Mesendoderm (in vitro differentiated cells): Measurements from ENCODE around the gene ASB5.
A peak's percentile ranks its signal among the peaks of the same experiment; 100 is the strongest.

Experiments used
- DNase-seq: peaks from one replicate; pipeline ENCODE4 v3.0.0; 2013
- H2AK5ac ChIP-seq: 2 replicates; pipeline ENCODE4 v1.6.1; 2013; ENCODE audit warnings: low read length, inconsistent platforms
- H2BK120ac ChIP-seq: 2 replicates; pipeline ENCODE4 v1.6.1; 2013; ENCODE audit warnings: low read depth, mild to moderate bottlenecking, low read length, moderate library complexity, mixed read lengths
- H2BK15ac ChIP-seq: replicated peaks from 2 replicates; pipeline ENCODE4 v1.6.1; 2013; ENCODE audit warnings: low read depth, mild to moderate bottlenecking, moderate library complexity
- H2BK5ac ChIP-seq: 2 replicates; pipeline ENCODE4 v1.6.1; 2013; ENCODE audit warnings: low read length, inconsistent platforms
- H3K18ac ChIP-seq: 2 replicates; pipeline ENCODE4 v1.6.1; 2013; ENCODE audit warnings: mild to moderate bottlenecking, low read length, mixed read lengths
- H3K23ac ChIP-seq: one replicate; pipeline ENCODE4 v1.6.1; 2013; ENCODE audit warnings: low read length
- H3K27ac ChIP-seq: 2 replicates; pipeline ENCODE4 v1.5.1; 2013; ENCODE audit warnings: low read depth, mild to moderate bottlenecking, inconsistent platforms, low read length, moderate library complexity
- H3K27me3 ChIP-seq: 2 replicates; pipeline ENCODE4 v1.6.1; 2013; ENCODE audit warnings: low read length, control low read depth, mild to moderate bottlenecking, inconsistent platforms; ENCODE audit not compliant: insufficient read depth, poor library complexity
- H3K36me3 ChIP-seq: 2 replicates; pipeline ENCODE4 v1.6.1; 2013; ENCODE audit warnings: low read length, inconsistent platforms; ENCODE audit not compliant: control insufficient read depth, insufficient read depth
- H3K4ac ChIP-seq: one replicate; pipeline ENCODE4 v1.6.1; 2013; ENCODE audit warnings: low read depth, mild to moderate bottlenecking, low read length, moderate library complexity
- H3K4me1 ChIP-seq: 2 replicates; pipeline ENCODE4 v1.6.1; 2013; ENCODE audit warnings: low read depth, low read length, inconsistent platforms; ENCODE audit not compliant: control insufficient read depth
- H3K4me2 ChIP-seq: 2 replicates; pipeline ENCODE4 v1.6.1; 2013; ENCODE audit warnings: low read length
- H3K4me3 ChIP-seq: 2 replicates; pipeline ENCODE4 v1.5.1; 2013; ENCODE audit warnings: mild to moderate bottlenecking, low read length
- H3K56ac ChIP-seq: one replicate; pipeline ENCODE4 v1.6.1; 2013; ENCODE audit warnings: low read length
- H3K79me1 ChIP-seq: 2 replicates; pipeline ENCODE4 v1.6.1; 2013; ENCODE audit warnings: low read length, inconsistent platforms
- H3K79me2 ChIP-seq: 2 replicates; pipeline ENCODE4 v1.6.1; 2013; ENCODE audit warnings: mild to moderate bottlenecking, low read length; ENCODE audit not compliant: control insufficient read depth, insufficient read depth
- H3K9ac ChIP-seq: 2 replicates; pipeline ENCODE4 v1.6.1; 2013; ENCODE audit warnings: low read length, inconsistent platforms
- H4K5ac ChIP-seq: one replicate; pipeline ENCODE4 v1.6.1; 2013; ENCODE audit warnings: low read length
- H4K8ac ChIP-seq: one replicate; pipeline ENCODE4 v1.6.1; 2013; ENCODE audit warnings: low read depth, mild to moderate bottlenecking, control low read depth, low read length, moderate library complexity
- WGBS: extraction: QIAGEN DNeasy Blood & Tissue Kit; methylation state at CpG from one replicate; pipeline ENCODE4 v1.1.7; 2013; ENCODE audit warnings: low lambda C conversion rate, missing lambda C conversion rate; ENCODE audit not compliant: insufficient coverage; ENCODE audit errors: extremely low coverage; 5-methylcytosine and 5-hydroxymethylcytosine counted together

ASB5 gene

GRCh38 chr4:176276710-176277109 is 7.7 kb upstream of the ASB5 start:
- H3K36me3 ChIP-seq: no peaks in the 10 kb centered on the region
- H3K4me1 ChIP-seq: no peaks in the 10 kb centered on the region
- WGBS: no CpG with 5 or more reads among the region's 8 CpGs

GRCh38 chr4:176274441-176274840 is 5.4 kb upstream of the ASB5 start:
- Histone ChIP-seq H2BK120ac (no peak overlapping the region), H3K56ac (no peak overlapping the region), H3K4ac (no peak overlapping the region), H3K23ac (no peak overlapping the region), H3K9ac (no peak overlapping the region), H2BK5ac (no peak overlapping the region), H4K5ac (no peak overlapping the region), H3K4me1 (no peaks in the 10 kb centered on the region), H2BK15ac (no peak overlapping the region), H2AK5ac (no peak overlapping the region), H3K79me1 (no peaks in the 10 kb centered on the region), H3K79me2 (no peaks in the 10 kb centered on the region), H3K27me3 (no peaks in the 10 kb centered on the region), H3K4me2 (no peak overlapping the region), H3K18ac (no peak overlapping the region), H3K4me3 (no peak overlapping the region), H3K27ac (no peak overlapping the region), H4K8ac (no peak overlapping the region), H3K36me3 (no peaks in the 10 kb centered on the region)
- no peak for DNase-seq

More at GRCh38 chr4:176276710-176277109, 7.7 kb upstream of the ASB5 start:
- Histone ChIP-seq H3K56ac (no peak overlapping the region), H3K23ac (no peak overlapping the region), H3K79me2 (no peaks in the 10 kb centered on the region), H3K18ac (no peak overlapping the region), H2BK5ac (no peak overlapping the region), H3K9ac (no peak overlapping the region), H3K4me3 (no peak overlapping the region), H3K27me3 (no peaks in the 10 kb centered on the region), H3K27ac (no peak overlapping the region), H2AK5ac (no peak overlapping the region), H3K79me1 (no peaks in the 10 kb centered on the region), H2BK120ac (no peak overlapping the region), H3K4ac (no peak overlapping the region), H4K8ac (no peak overlapping the region), H2BK15ac (no peak overlapping the region), H3K4me2 (no peak overlapping the region), H4K5ac (no peak overlapping the region)
- no peak for DNase-seq

GRCh38 chr4:176273736-176274135 is 4.7 kb upstream of the ASB5 start:
- no peaks in the 10 kb centered on the region for H3K4me1 ChIP-seq
- no peak overlapping the region for H2AK5ac ChIP-seq
- no peaks in the 10 kb centered on the region for H3K36me3 ChIP-seq
- H3K27ac ChIP-seq: no peak overlapping the region
- no peak overlapping the region for H3K18ac ChIP-seq
- no peak overlapping the region for H3K4me2 ChIP-seq
- H2BK5ac ChIP-seq: no peak overlapping the region
- H3K4ac ChIP-seq: no peak overlapping the region
- no CpG with 5 or more reads among the region's 4 CpGs for WGBS
- H3K79me1 ChIP-seq: no peaks in the 10 kb centered on the region
- H3K4me3 ChIP-seq: no peak overlapping the region
- no peak overlapping the region for H4K5ac ChIP-seq
- no peak overlapping the region for H3K23ac ChIP-seq
- H2BK15ac ChIP-seq: no peak overlapping the region
- H3K56ac ChIP-seq: no peak overlapping the region
- no peak for DNase-seq
- H3K9ac ChIP-seq: no peak overlapping the region
- H4K8ac ChIP-seq: no peak overlapping the region
- H3K79me2 ChIP-seq: no peaks in the 10 kb centered on the region
- H2BK120ac ChIP-seq: no peak overlapping the region
- no peaks in the 10 kb centered on the region for H3K27me3 ChIP-seq

- Histone ChIP-seq H3K9ac (no peak overlapping the region), H4K5ac (no peak overlapping the region), H3K56ac (no peak overlapping the region), H2BK15ac (no peak overlapping the region), H3K4me2 (no peak overlapping the region), H3K79me2 (no peaks in the 10 kb centered on the region), H3K18ac (no peak overlapping the region), H3K79me1 (no peaks in the 10 kb centered on the region), H3K23ac (no peak overlapping the region), H3K36me3 (no peaks in the 10 kb centered on the region), H3K4me1 (no peaks in the 10 kb centered on the region), H3K27me3 (no peaks in the 10 kb centered on the region), H3K4me3 (no peak overlapping the region), H2BK120ac (no peak overlapping the region), H3K27ac (no peak overlapping the region), H2BK5ac (no peak overlapping the region), H2AK5ac (no peak overlapping the region), H4K8ac (no peak overlapping the region), H3K4ac (no peak overlapping the region)
- peak; percentile 17 for DNase-seq
- WGBS: no CpG with 5 or more reads among the region's 3 CpGs
Observed at GRCh38 chr4:176272799-176273198, 3.8 kb upstream of the ASB5 start.

- Histone ChIP-seq H3K18ac (no peak overlapping the region), H2BK5ac (no peak overlapping the region), H3K4me3 (no peak overlapping the region), H3K23ac (no peak overlapping the region), H4K5ac (no peak overlapping the region), H3K79me1 (no peaks in the 10 kb centered on the region), H2AK5ac (no peak overlapping the region), H3K56ac (no peak overlapping the region), H2BK120ac (no peak overlapping the region), H3K36me3 (no peaks in the 10 kb centered on the region), H3K4me1 (no peaks in the 10 kb centered on the region), H3K27me3 (no peaks in the 10 kb centered on the region), H3K79me2 (no peaks in the 10 kb centered on the region), H3K4me2 (no peak overlapping the region), H2BK15ac (no peak overlapping the region), H3K9ac (no peak overlapping the region), H3K27ac (no peak overlapping the region), H4K8ac (no peak overlapping the region), H3K4ac (no peak overlapping the region)
- DNase-seq: no peak
- WGBS: no CpG with 5 or more reads among the region's 3 CpGs
Observed at GRCh38 chr4:176271749-176272148, 2.7 kb upstream of the ASB5 start.

GRCh38 chr4:176270669-176271068 is 1.6 kb upstream of the ASB5 start:
- Histone ChIP-seq H3K18ac (no peak overlapping the region), H3K4me1 (peaks cover 2% of the 10 kb centered on the region), H3K79me1 (no peaks in the 10 kb centered on the region), H3K23ac (no peak overlapping the region), H2BK120ac (no peak overlapping the region), H3K79me2 (no peaks in the 10 kb centered on the region), H3K36me3 (no peaks in the 10 kb centered on the region), H3K27ac (no peak overlapping the region), H3K4ac (no peak overlapping the region), H3K27me3 (no peaks in the 10 kb centered on the region), H2AK5ac (no peak overlapping the region), H4K5ac (no peak overlapping the region), H3K4me3 (no peak overlapping the region), H3K56ac (no peak overlapping the region), H3K4me2 (no peak overlapping the region), H2BK15ac (no peak overlapping the region), H4K8ac (no peak overlapping the region), H3K9ac (no peak overlapping the region), H2BK5ac (no peak overlapping the region)
- peak; percentile 80 for DNase-seq
- WGBS: no CpG with 5 or more reads among the region's 5 CpGs
